GM19467 (cell line): ENCODE measurements around the gene CSF1.

ENCODE experiments used
- ATAC-seq: cut with Tn5 transposase; IDR thresholded peaks from one replicate; pipeline ENCODE4 v1.9.1; 2021; ENCODE audit warnings: mild to moderate bottlenecking, moderate library complexity; ENCODE audit not compliant: unreplicated experiment

The CSF1 gene

DNA sequence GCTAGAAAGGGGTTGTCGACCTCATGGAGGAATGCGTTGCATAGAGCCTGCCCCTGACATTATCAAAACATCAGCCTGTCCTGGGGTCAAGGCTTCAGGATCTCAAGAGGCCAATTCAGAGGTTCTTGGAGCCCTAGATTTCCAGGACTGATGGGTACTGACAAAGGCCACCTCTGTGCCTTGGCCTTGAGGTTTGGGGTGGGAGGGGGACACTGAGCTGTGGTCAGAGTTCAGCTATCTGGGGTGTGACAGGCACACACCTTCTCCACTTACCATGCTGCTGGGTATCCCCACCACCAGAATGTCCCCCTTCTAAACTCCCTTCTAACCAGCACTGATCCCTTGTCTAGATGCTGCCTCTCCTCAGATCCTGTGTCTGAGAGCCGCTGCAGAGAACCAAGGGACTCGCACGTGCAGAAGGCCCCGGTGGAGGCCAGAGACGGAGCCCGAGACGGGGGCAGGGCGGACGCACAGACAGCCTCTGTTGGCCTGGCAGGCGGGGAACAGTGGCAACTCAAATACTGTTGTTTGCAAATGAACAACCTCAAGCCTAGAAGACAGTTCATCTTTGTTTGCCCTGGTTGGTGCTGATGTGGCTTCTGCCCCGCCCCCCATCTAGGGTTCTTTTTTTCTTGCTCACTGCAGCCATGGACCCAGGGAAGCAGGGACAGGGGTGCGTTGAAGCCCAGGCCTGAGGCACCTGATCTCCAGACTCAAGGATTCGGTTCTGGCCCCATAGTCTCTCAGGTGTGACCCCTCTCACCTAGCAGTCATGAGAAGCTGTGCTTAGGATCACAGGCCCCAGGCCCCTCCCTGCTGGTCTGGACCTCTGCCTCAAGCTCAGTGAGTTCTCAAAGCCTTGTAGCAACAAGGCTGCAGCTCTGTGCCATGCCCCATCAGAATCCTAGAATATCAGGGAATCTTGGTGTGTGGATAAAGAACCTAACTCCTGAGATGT, 28.1 kb upstream of the CSF1 start:
- ATAC-seq: no peak

GRCh38 chr1:109883248-109883955, 27.2 kb upstream of the CSF1 start:
- no peak for ATAC-seq

DNA sequence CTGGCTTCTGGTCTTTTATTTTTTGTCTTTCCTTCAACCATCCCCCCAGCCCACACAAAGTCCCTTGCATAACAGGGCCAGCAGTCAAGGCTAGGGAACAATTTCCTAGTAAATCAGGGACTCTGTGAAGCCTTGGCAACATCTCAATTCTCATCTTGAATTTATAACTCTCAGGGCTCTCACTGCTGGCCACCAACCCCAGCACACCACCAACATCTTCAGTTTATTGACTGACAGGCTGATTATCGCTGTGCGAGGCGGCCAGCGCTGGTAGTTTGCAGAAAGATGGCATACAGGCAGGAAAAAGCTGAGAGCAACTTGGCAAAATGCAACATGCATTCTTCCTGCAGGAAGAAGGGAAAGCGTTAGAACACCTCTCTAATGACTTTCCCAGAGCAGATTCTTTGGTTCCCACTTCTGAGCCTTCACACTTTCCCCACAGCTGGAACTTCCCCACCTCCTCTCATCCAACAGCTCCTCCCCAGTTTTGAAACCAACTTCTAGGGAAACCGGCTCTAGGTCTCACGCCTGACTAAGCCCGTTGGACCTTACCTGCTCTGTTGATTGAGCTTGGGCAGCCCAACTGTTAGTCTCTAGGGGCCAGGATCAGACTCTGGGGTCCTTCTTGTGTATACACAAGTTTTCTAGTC, 26.3 kb upstream of the CSF1 start:
- ATAC-seq: no peak

GRCh38 chr1:109885589-109885988, 25.1 kb upstream of the CSF1 start:
- no peak for ATAC-seq

GRCh38 chr1:109886827-109887226, 23.8 kb upstream of the CSF1 start:
- no peak for ATAC-seq

GRCh38 chr1:109887271-109887670, 23.4 kb upstream of the CSF1 start:
- no peak for ATAC-seq

DNA sequence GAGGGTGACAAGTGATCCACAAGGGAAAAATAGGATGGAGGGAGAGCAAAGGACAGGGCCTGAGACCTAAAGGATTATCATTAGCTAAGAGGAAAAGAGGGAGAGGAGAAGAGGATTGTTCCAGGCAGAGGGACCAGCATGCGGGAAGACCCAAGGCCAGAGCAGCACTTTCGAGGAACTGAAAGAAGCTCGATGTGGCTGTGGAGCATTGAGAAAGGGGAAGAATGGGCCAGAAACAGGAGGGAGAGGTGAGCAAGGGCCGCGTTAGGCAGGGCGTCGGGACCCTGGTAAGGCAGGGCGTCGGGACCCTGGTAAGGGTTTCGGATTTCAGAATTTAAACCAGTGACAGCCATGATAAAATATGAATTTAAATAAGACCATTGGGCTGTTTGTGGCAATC, 22.8 kb upstream of the CSF1 start:
- no peak for ATAC-seq

GRCh38 chr1:109889094-109889493, 21.6 kb upstream of the CSF1 start:
- ATAC-seq: no peak

GRCh38 chr1:109890115-109890953, 20.3 kb upstream of the CSF1 start:
- no peak for ATAC-seq

GRCh38 chr1:109891930-109892329, 18.7 kb upstream of the CSF1 start:
- ATAC-seq: no peak

DNA sequence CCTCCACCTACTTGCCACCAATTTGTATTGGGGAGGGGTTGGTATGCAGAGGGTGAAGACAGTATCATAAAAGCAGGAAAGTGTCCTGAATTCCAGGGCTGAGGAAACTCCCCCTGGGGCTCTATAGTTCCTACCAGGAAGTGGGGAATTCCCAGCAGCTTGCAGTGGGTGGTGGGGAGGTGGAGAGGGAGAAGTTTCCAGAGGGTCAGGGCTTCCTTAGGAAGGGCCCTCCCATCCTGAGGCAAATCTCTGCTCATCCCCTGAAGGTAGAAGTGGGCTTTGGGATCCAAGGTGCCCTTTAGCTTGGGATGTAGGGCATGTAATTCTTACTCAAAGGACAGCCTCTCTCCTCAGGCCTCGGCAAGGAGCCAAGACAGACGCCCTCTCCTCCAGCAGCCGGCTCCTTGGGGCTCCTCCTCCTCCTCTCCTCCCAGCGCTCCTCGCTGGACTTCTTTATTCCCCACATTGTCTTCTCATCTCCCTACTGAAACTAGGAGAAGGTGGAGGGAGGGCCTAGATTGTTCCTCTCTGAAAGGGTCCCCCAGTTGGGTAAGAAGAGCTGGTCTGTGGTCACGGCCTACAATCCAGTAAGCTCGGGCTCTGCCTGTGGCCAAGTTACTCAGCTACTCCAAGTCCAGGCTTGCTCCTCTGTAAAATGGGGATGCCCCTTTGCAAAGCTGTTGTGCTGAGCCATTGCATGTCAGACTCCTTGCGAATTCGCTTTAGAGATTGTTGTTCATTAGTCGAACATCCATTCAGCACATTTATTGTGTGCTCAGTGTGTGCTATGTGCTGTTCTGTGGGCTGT, 17.9 kb upstream of the CSF1 start:
- no peak for ATAC-seq

GRCh38 chr1:109893532-109894171, 17.0 kb upstream of the CSF1 start:
- no peak for ATAC-seq

DNA sequence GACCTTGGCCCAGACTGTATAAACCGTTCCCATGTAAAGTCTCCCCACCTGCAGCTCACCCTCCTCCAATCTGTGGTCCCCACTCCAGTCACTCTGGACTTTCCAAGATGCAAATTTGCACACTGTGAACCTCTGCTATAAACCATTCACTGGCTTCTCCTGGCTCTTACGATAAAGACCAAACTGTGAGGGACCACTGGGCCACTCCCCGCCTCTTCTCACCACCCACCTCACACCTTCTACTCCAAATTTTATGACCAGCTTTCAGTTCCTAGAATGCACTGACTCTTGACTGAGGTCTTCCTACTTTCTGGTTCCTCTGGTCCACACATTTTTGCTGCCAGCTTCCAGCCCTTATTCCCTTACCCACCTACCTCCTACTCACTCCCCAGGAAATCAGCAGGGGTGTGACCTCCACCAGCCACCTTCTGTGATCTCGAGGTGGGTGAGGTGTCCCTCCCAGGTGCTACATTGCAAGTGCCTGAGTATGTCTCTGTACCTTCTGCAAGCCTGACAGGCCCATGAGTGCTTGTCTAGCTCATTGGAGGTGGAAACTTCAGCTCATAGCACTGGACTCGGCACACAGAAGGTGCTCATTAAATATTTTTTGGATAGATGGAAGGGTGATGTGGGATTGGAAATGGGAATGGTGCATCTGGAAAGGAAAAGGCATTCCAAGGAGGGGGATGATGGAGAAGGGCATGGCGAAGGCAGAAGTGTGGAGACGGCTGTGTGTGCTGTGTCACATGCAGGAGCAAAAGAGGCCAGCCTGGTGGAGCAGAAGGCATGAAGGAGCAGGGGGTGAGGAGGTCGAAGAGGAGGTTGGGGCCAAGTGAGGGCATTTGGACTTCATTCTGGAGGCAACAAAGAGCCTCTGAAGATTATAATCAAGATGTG, 15.6 kb upstream of the CSF1 start:
- ATAC-seq: no peak

DNA sequence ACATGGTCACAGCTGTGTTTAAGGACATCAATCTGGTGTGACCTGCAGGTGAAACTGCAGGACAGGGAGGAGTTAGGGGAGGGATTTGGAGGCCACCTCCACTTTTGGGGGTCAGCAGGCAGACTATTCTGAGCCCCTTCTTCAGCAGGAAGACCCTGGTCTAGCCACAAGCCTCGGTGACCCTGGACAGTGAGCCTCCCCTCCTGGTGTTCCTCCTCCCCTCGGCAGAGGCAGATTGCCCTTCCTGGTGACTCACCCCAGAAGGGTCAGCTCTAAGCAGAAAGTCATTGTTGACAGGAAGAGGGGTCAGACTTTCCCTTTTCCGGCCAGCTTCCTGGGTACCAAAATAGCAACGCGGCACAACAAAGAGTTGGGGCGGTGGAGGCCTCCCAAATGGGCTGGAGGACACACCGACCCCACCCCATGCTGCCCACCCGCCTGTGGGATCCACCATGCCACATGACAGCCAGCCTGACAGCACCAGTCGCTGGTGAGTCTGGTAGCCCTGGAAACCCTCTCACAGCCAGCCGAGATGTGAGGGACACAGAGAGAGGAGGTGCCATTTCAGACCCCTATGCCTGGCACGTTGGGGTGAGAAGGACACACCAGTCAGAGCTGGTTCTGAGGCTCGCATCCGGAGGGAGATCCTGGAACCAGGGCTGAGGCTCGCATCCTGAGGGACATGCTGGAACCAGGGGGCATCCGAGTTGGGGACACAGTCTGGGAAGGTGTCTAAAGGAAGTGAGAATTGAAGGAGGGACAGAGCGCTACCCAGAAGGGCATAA, 14.7 kb upstream of the CSF1 start:
- no peak for ATAC-seq

GRCh38 chr1:109896681-109897080, 14.0 kb upstream of the CSF1 start:
- no peak for ATAC-seq

- no peak for ATAC-seq
Observed at GRCh38 chr1:109897259-109897955, 13.2 kb upstream of the CSF1 start.

GRCh38 chr1:109898842-109899241, 11.8 kb upstream of the CSF1 start:
- ATAC-seq: no peak
